GM12878 (cell line): ENCODE measurements around the gene AK5. TPM values are rescaled to one million over a fixed set of nuclear protein-coding genes. Genes with fewer than 3 reads are reported as not detected.

Source experiments
- ATAC-seq: fragments of 200-7000 bp; cut with Tn5 transposase; 3 replicates; pipeline ENCODE4 v1.9.1; 2020; ENCODE audit warnings: mild to moderate bottlenecking, moderate library complexity
- BruUV-seq: library from RNA; stranded (reverse); fragments of 400-500 nt; replicated peaks from 2 replicates; lab custom pipeline; 2021; lab: Mats Ljungman, UMichigan
- CTCF ChIA-PET: fragments of 300-600 bp; sonication (Branson Sonifier 250); formaldehyde crosslinking; extraction: SDS; loops from one replicate; lab custom pipeline; 2021; ENCODE audit warnings: inconsistent platforms; lab: Yijun Ruan, JAX
- POLR2A ChIA-PET: fragments of 350-600 bp; formaldehyde crosslinking; extraction: SDS; loops from one replicate; lab custom pipeline; 2021; ENCODE audit warnings: inconsistent platforms; lab: Charles Lee
- RAD21 ChIA-PET: fragments of 300-600 bp; sonication (Branson Sonifier 250); formaldehyde crosslinking; loops from one replicate; lab custom pipeline; 2023; ENCODE audit warnings: antibody characterized with exemption; ENCODE audit not compliant: unreplicated experiment; lab: Charles Lee
- SMC1A ChIA-PET: fragments of 300-600 bp; sonication (Branson Sonifier 250); formaldehyde crosslinking; loops from one replicate; lab custom pipeline; 2023; ENCODE audit not compliant: unreplicated experiment, uncharacterized antibody; lab: Charles Lee
- DNase-seq: peaks from one replicate; pipeline ENCODE4 v3.0.0-alpha.2; 2011; ENCODE audit warnings: low read depth, low spot score
- FAIRE-seq: peaks from 3 replicates; lab custom pipeline; 2011; peaks lifted over from hg19 to GRCh38; lab: Jason Lieb, UNC
- H2AFZ ChIP-seq: 2 replicates; pipeline ENCODE4 v1.6.0; 2011; ENCODE audit warnings: low read depth, low read length, control low read depth; ENCODE audit not compliant: control insufficient read depth
- H3K27ac ChIP-seq: 2 replicates; pipeline ENCODE4 v1.5.1; 2011; ENCODE audit warnings: control low read depth; ENCODE audit not compliant: control insufficient read depth, insufficient read depth
- H3K27me3 ChIP-seq, 2 experiments: replicated peaks in 1 of 2; 2 replicates each; pipeline versions ENCODE4 v1.6.0 to v1.6.1; 2011; ENCODE audit warnings: low read length in 1 of 2; ENCODE audit not compliant: control insufficient read depth in 2 of 2, insufficient read depth in 2 of 2
- H3K36me3 ChIP-seq, 2 experiments: 2 replicates each; pipeline ENCODE4 v1.5.1; 2011; ENCODE audit warnings: low read length in 1 of 2; ENCODE audit not compliant: control insufficient read depth in 2 of 2, insufficient read depth in 2 of 2
- H3K4me1 ChIP-seq: 2 replicates; pipeline ENCODE4 v1.6.1; 2011; ENCODE audit warnings: mild to moderate bottlenecking, low read length, moderate library complexity, mixed read lengths; ENCODE audit not compliant: control insufficient read depth, insufficient read depth
- H3K4me2 ChIP-seq: 2 replicates; pipeline ENCODE4 v1.6.0; 2011; ENCODE audit warnings: control low read depth; ENCODE audit not compliant: control insufficient read depth, insufficient read depth
- H3K4me3 ChIP-seq: fragments of 200-600 bp; sonication (generic); 2 replicates; pipeline ENCODE4 v1.5.1; 2016
- H3K79me2 ChIP-seq: 2 replicates; pipeline ENCODE4 v1.6.0; 2011; ENCODE audit warnings: low read length; ENCODE audit not compliant: control insufficient read depth, insufficient read depth
- H3K9ac ChIP-seq: 2 replicates; pipeline ENCODE4 v1.8.0; 2011; ENCODE audit warnings: low read length, control low read depth, mixed read lengths; ENCODE audit not compliant: control insufficient read depth, insufficient read depth
- H3K9me3 ChIP-seq: replicated peaks from 3 replicates; pipeline ENCODE4 v1.5.1; 2011; ENCODE audit warnings: mild to moderate bottlenecking, low read length; ENCODE audit not compliant: control insufficient read depth, insufficient read depth
- H4K20me1 ChIP-seq: 2 replicates; pipeline ENCODE4 v1.6.0; 2011; ENCODE audit not compliant: control insufficient read depth, insufficient read depth
- DPF2 ChIP-seq: fragments of 450-650 bp; IDR thresholded peaks from 2 replicates; pipeline ENCODE4 v1.6.1; 2017; ENCODE audit warnings: mild to moderate bottlenecking
- ELK1 ChIP-seq: IDR thresholded peaks from 2 replicates; pipeline ENCODE4 v1.6.1; 2012; ENCODE audit warnings: low read depth, low read length, improper control_type of control experiment
- IRF4 ChIP-seq: IDR thresholded peaks from 2 replicates; pipeline ENCODE4 v1.6.1; 2011; ENCODE audit warnings: low read depth, low read length
- JUND ChIP-seq: IDR thresholded peaks from 2 replicates; pipeline ENCODE4 v1.6.1; 2012; ENCODE audit warnings: low read depth, mild to moderate bottlenecking, low read length, improper control_type of control experiment, moderate library complexity
- KDM1A ChIP-seq: fragments of 200-600 bp; sonication (generic); IDR thresholded peaks from 2 replicates; pipeline ENCODE4 v1.6.1; 2016; ENCODE audit warnings: borderline replicate concordance
- MTA2 ChIP-seq: fragments of 450-650 bp; IDR thresholded peaks from 2 replicates; pipeline ENCODE4 v1.6.1; 2016; ENCODE audit warnings: low read depth, mild to moderate bottlenecking, moderate library complexity
- NBN ChIP-seq: fragments of 450-650 bp; IDR thresholded peaks from 2 replicates; pipeline ENCODE4 v1.6.1; 2016
- NR2F1 ChIP-seq: fragments of 450-650 bp; conservative IDR thresholded peaks from 2 replicates; pipeline ENCODE4 v1.6.1; 2017; ENCODE audit warnings: mild to moderate bottlenecking
- POLR2A ChIP-seq: IDR thresholded peaks from 2 replicates; pipeline ENCODE4 v1.6.1; 2011; ENCODE audit warnings: low read depth, mild to moderate bottlenecking, low read length
- SIX5 ChIP-seq: IDR thresholded peaks from 2 replicates; pipeline ENCODE4 v1.6.1; 2011; ENCODE audit warnings: mild to moderate bottlenecking, low read depth, low read length, moderate library complexity; ENCODE audit not compliant: severe bottlenecking
- SMAD5 ChIP-seq: IDR thresholded peaks from 2 replicates; pipeline ENCODE4 v1.6.1; 2016; ENCODE audit warnings: antibody characterized with exemption, low read depth
- SP1 ChIP-seq: IDR thresholded peaks from one replicate; pipeline ENCODE4 v1.6.1; 2011; ENCODE audit warnings: low read depth, low read length
- SREBF1 ChIP-seq: IDR thresholded peaks from 2 replicates; pipeline ENCODE4 v1.6.1; 2012; ENCODE audit warnings: mild to moderate bottlenecking, low read length
- SREBF2 ChIP-seq: IDR thresholded peaks from 2 replicates; pipeline ENCODE4 v1.6.1; 2012; ENCODE audit warnings: mild to moderate bottlenecking, low read length
- TCF7 ChIP-seq: IDR thresholded peaks from 2 replicates; pipeline ENCODE4 v1.6.1; 2014; ENCODE audit warnings: antibody characterized with exemption, borderline replicate concordance
- ZBTB33 ChIP-seq: fragments of 450-650 bp; IDR thresholded peaks from 2 replicates; pipeline ENCODE4 v1.6.1; 2017; ENCODE audit warnings: mild to moderate bottlenecking
- ZNF274 ChIP-seq: IDR thresholded peaks from one replicate; pipeline ENCODE4 v1.8.0; 2011; ENCODE audit not compliant: insufficient read length, insufficient read depth
- ZZZ3 ChIP-seq: IDR thresholded peaks from 2 replicates; pipeline ENCODE4 v1.6.1; 2011; ENCODE audit warnings: low read depth; ENCODE audit not compliant: control insufficient read depth, insufficient read length
- in situ Hi-C: fragments of 300-500 bp; cut with MboI; formaldehyde crosslinking; loops from 9 replicates; pipeline ENCODE4 v1.14.3; 2018; ENCODE audit warnings: mixed read lengths
- intact Hi-C: fragments of 100-400 bp; cut with micrococcal nuclease; formaldehyde crosslinking; loops from one replicate; pipeline ENCODE4 v1.14.2; 2022; ENCODE audit not compliant: unreplicated experiment
- polyA plus RNA-seq, 11 experiments: library from polyadenylated mRNA; depleted of rRNA in 4 of 11; unstranded in 6 of 11; stranded (reverse) in 5 of 11; fragments of >200 nt; fragmentation: Nextera tagmentation in 4 of 11; fragmentation: Illumina TruSeq in 1 of 11; extraction: Ambion mirVana in 4 of 11; extraction: Trizol in 1 of 11; gene quantifications; 1 replicate in 1 of 11; 2 replicates in 10 of 11; pipeline versions ENCODE4 v1.2.1 to v1.2.3, GENCODE V29; 2011 to 2016; ENCODE audit warnings: inconsistent platforms in 2 of 11, missing spikeins in 2 of 11, low read depth in 1 of 11
- total RNA-seq, 4 experiments: library from RNA; depleted of rRNA in 3 of 4; stranded (reverse); fragments of >200 nt in 3 of 4; fragmentation: Illumina TruSeq in 1 of 4; extraction: Trizol in 1 of 4; gene quantifications; 2 replicates each; pipeline versions ENCODE4 v1.2.1 to v1.2.3, GENCODE V29; 2013 to 2021
- TF ChIP-seq, protein P1 (sequence below): fragments of 450-650 bp; formaldehyde crosslinking; IDR thresholded peaks from 2 replicates; pipeline ENCODE4 v1.4.0; 2022; ENCODE audit warnings: mild to moderate bottlenecking, moderate library complexity
- TF ChIP-seq, protein P2 (sequence below): fragments of 150-350 bp; IDR thresholded peaks from 2 replicates; pipeline ENCODE4 v1.6.1; 2014; ENCODE audit warnings: mild to moderate bottlenecking, low read depth, low read length

The AK5 gene
- total and polyA plus RNA-seq, 10 of the 15 experiments (the other 5 are each of a cell fraction or from before 2014, with no cell fraction given): 0.08 to 0.33 TPM; not detected in 8

DNA sequence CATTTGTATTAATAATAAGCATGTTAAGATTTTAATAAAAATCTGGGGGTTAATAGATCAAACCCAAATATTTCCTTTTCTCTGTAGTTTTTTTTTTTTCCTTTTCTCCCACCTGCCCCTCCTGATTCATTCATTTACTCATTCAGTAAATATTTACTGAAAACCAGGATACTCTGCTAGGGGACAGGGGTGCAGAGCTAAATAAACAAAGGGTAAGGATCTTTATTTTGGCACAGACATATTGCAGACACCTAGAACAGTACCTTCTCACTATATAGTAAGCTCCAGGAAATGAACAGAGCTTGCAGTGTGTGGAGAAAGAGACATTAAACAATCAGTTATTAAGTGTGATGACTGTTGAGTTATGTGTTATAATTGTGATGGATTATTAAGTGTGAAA is 60.9 kb downstream of the AK5 start:
- H3K9ac ChIP-seq: no peak overlapping the region
- no peaks in the 10 kb centered on the region for H3K36me3 ChIP-seq
- no peaks in the 10 kb centered on the region for H3K4me1 ChIP-seq
- ChIA-PET CTCF (no interaction called here), SMC1A (no interaction called here), POLR2A (no interaction called here), RAD21 (no interaction called here)
- BruUV-seq: no TSS peak
- intact Hi-C loops (no loop called here), in situ Hi-C loops (no loop called here)
- H3K9me3 ChIP-seq: no peaks in the 10 kb centered on the region
- DNase-seq: no peak
- no peak overlapping the region for H3K27ac ChIP-seq
- no peak overlapping the region for H3K4me2 ChIP-seq
- no peaks in the 10 kb centered on the region for H4K20me1 ChIP-seq
- no peaks in the 10 kb centered on the region for H3K27me3 ChIP-seq
- no peak for ATAC-seq
- H3K79me2 ChIP-seq: no peaks in the 10 kb centered on the region
- H3K4me3 ChIP-seq: no peak overlapping the region
- FAIRE-seq: no peak
- TF ChIP-seq SIX5 (no peak), NBN (no peak), SP1 (no peak), MTA2 (no peak), TCF7 (no peak), DPF2 (no peak), ELK1 (no peak), ZNF274 (no peak), SREBF2 (no peak), JUND (no peak), ZZZ3 (no peak), SMAD5 (no peak), IRF4 (no peak), ZBTB33 (no peak), KDM1A (no peak), POLR2A (no peak), NR2F1 (no peak), SREBF1 (no peak)
- TF ChIP-seq, protein P1, sequence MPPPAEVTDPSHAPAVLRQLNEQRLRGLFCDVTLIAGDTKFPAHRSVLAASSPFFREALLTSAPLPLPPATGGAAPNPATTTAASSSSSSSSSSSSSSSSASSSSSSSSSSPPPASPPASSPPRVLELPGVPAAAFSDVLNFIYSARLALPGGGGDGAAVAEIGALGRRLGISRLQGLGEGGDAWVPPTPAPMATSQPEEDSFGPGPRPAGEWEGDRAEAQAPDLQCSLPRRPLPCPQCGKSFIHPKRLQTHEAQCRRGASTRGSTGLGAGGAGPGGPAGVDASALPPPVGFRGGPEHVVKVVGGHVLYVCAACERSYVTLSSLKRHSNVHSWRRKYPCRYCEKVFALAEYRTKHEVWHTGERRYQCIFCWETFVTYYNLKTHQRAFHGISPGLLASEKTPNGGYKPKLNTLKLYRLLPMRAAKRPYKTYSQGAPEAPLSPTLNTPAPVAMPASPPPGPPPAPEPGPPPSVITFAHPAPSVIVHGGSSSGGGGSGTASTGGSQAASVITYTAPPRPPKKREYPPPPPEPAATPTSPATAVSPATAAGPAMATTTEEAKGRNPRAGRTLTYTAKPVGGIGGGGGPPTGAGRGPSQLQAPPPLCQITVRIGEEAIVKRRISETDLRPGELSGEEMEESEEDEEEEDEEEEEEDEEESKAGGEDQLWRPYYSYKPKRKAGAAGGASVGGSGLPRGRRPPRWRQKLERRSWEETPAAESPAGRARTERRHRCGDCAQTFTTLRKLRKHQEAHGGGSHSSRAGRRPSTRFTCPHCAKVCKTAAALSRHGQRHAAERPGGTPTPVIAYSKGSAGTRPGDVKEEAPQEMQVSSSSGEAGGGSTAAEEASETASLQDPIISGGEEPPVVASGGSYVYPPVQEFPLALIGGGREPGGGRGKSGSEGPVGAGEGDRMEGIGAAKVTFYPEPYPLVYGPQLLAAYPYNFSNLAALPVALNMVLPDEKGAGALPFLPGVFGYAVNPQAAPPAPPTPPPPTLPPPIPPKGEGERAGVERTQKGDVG: no peak
- TF ChIP-seq, protein P2, sequence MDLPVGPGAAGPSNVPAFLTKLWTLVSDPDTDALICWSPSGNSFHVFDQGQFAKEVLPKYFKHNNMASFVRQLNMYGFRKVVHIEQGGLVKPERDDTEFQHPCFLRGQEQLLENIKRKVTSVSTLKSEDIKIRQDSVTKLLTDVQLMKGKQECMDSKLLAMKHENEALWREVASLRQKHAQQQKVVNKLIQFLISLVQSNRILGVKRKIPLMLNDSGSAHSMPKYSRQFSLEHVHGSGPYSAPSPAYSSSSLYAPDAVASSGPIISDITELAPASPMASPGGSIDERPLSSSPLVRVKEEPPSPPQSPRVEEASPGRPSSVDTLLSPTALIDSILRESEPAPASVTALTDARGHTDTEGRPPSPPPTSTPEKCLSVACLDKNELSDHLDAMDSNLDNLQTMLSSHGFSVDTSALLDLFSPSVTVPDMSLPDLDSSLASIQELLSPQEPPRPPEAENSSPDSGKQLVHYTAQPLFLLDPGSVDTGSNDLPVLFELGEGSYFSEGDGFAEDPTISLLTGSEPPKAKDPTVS: no peak
- H2AFZ ChIP-seq: no peak overlapping the region
